Neural crest cell (in vitro differentiated cells): ENCODE data around the gene MAML3. TPM values are rescaled to one million over a fixed set of nuclear protein-coding genes. Genes with fewer than 3 reads are reported as not detected.

Experiments used
- DNase-seq: peaks from one replicate; pipeline ENCODE4 v3.0.0; 2021; ENCODE audit warnings: low read depth, mixed read lengths, low spot score
- H3K27ac Mint-ChIP-seq: one replicate; pipeline ENCODE4 v1.8.0; 2021; ENCODE audit warnings: mild to moderate bottlenecking, mixed read lengths; ENCODE audit not compliant: unreplicated experiment
- H3K27me3 Mint-ChIP-seq: 2 replicates; pipeline ENCODE4 v1.8.0; 2021; ENCODE audit warnings: low read depth, mild to moderate bottlenecking, mixed read lengths
- H3K36me3 Mint-ChIP-seq: 2 replicates; pipeline ENCODE4 v1.8.0; 2021; ENCODE audit warnings: low read depth, mild to moderate bottlenecking, mixed read lengths
- H3K4me1 Mint-ChIP-seq: 2 replicates; pipeline ENCODE4 v1.8.0; 2021; ENCODE audit warnings: mixed read lengths
- H3K4me3 Mint-ChIP-seq: one replicate; pipeline ENCODE4 v1.8.0; 2021; ENCODE audit warnings: mild to moderate bottlenecking, mixed read lengths
- H3K9me3 Mint-ChIP-seq: 2 replicates; pipeline ENCODE4 v1.8.0; 2021; ENCODE audit warnings: mixed read lengths
- total RNA-seq: library from RNA; stranded (reverse); gene quantifications from 2 replicates; pipeline ENCODE4 v1.2.1, GENCODE V29; 2021
- TF ChIP-seq, protein P1 (sequence below): fragments of 200-600 bp; sonication (generic); conservative IDR thresholded peaks from 2 replicates; pipeline ENCODE4 v1.5.0; 2021; ENCODE audit warnings: antibody characterized with exemption, mild to moderate bottlenecking

Gene MAML3
- total RNA-seq, 1 donor from 2014 or later: 21.8 TPM

DNA sequence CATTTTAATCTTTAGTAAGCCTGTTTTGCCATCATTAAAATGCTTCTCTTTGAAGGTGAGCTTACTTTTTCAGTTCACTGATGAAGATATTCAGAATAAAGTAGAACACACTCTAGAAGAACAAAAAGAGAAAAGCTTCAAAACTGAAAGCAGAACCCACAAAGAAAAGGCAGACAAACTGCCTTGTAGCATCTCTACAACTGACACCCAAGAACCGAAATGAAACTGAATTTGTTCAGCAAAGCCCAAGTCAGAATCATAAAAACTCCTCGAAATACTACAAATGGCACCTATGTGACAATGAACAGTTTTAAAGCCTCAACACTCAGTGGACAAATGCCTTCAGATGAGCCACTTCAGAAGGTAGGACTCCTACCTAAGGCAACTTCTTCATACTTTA lies 83.6 kb downstream of the MAML3 start:
- Mint-ChIP-seq H3K4me3 (no peak overlapping the region), H3K9me3 (no peaks in the 10 kb centered on the region), H3K27me3 (no peaks in the 10 kb centered on the region), H3K4me1 (peaks cover 41% of the 10 kb centered on the region), H3K27ac (no peak overlapping the region), H3K36me3 (peaks cover 3% of the 10 kb centered on the region)
- DNase-seq: no peak
- TF ChIP-seq, protein P1, sequence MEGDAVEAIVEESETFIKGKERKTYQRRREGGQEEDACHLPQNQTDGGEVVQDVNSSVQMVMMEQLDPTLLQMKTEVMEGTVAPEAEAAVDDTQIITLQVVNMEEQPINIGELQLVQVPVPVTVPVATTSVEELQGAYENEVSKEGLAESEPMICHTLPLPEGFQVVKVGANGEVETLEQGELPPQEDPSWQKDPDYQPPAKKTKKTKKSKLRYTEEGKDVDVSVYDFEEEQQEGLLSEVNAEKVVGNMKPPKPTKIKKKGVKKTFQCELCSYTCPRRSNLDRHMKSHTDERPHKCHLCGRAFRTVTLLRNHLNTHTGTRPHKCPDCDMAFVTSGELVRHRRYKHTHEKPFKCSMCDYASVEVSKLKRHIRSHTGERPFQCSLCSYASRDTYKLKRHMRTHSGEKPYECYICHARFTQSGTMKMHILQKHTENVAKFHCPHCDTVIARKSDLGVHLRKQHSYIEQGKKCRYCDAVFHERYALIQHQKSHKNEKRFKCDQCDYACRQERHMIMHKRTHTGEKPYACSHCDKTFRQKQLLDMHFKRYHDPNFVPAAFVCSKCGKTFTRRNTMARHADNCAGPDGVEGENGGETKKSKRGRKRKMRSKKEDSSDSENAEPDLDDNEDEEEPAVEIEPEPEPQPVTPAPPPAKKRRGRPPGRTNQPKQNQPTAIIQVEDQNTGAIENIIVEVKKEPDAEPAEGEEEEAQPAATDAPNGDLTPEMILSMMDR: no peak

DNA sequence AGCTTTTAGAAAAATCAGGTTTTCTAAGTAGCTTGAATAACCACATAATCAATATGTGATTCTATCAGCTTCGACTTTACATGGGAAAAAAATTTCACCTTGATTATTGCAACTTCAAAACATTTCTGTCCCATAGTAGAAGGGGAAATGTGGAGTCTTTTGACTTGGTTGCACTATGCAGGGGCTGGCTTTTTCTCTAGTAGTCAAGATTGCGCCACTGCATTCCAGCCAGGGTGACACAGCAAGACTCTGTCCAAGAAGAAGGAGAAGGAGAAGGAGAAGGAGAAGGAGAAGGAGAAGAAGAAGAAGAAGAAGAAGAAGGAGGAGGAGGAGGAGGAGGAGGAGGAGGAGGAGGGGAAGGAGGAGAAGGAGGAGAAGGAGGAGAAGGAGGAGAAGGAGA lies 84.9 kb downstream of the MAML3 start:
- Mint-ChIP-seq H3K4me3 (no peak overlapping the region), H3K4me1 (peaks cover 41% of the 10 kb centered on the region)

DNA sequence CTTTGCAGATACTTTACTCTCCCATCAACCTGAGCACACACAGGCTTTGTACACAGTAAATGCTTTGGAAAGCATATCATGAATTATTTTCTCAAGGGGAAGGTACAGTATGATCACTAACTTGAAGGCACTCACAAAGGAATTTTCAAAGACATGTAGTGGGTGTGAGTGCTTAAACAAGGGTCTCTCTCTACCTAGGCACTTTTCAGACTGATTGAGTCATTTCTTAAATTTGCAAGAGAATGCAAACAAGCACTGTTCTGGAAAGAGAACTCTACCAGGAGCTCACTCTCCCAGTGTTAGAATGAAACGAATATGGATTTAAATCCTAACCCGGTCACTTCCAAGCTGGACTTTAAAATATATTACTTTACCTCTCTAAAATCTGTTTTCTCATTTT lies 85.7 kb downstream of the MAML3 start:
- Mint-ChIP-seq H3K9me3 (no peaks in the 10 kb centered on the region), H3K27me3 (no peaks in the 10 kb centered on the region), H3K27ac (no peak overlapping the region), H3K4me3 (no peak overlapping the region), H3K36me3 (peaks cover 3% of the 10 kb centered on the region), H3K4me1 (peaks cover 38% of the 10 kb centered on the region)
- DNase-seq: no peak
- TF ChIP-seq, protein P1: no peak

More for the DNA sequence above, 84.9 kb downstream of the MAML3 start:
- H3K27ac Mint-ChIP-seq: no peak overlapping the region
- no peaks in the 10 kb centered on the region for H3K9me3 Mint-ChIP-seq
- H3K36me3 Mint-ChIP-seq: peaks cover 3% of the 10 kb centered on the region
- TF ChIP-seq, protein P1: no peak
- no peaks in the 10 kb centered on the region for H3K27me3 Mint-ChIP-seq
- no peak for DNase-seq

DNA sequence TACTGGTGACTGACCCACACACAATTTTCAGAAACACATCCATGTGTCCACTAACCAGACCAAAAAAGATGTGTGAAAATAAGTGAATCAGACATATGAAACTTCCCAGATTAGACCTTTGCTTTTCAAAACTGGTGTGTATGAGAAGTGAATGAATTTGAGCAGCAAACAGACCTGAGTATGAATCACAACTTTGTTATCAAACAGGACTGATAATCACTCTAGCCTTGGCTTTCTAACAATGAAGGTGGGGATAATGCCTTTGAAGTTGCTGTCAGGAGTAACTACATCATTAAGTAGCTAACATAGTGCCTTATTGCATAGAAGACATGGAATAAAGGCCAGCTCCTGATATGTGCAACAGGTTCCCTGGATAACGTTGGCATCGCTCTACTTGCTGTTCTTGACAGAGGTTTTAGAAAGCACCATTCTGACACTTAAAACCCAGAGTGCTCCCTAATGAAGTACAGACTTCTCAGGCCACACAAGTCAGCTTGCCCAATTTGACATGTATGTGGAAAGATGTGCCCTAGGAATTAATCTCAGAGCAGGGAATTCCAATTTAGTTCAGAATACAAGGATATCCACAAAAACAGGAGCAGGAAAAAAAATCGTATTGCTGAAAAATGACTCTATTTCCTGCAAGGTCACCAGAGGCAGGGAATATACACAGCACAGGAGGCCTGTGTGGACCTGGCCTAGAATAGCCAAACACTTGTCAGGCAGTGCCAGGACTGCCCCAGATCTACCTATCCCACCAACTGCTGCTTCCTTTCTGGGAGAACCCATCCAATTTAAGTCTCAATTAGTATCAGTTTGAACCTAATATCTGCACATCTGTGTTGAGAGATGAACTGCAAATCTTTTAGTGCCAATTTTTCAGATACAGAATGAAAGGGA lies 87.7 kb downstream of the MAML3 start:
- Mint-ChIP-seq H3K27ac (no peak overlapping the region), H3K36me3 (peaks cover 3% of the 10 kb centered on the region), H3K4me3 (no peak overlapping the region), H3K27me3 (no peaks in the 10 kb centered on the region), H3K4me1 (peaks cover 30% of the 10 kb centered on the region), H3K9me3 (no peaks in the 10 kb centered on the region)
- TF ChIP-seq, protein P1: no peak
- no peak for DNase-seq

DNA sequence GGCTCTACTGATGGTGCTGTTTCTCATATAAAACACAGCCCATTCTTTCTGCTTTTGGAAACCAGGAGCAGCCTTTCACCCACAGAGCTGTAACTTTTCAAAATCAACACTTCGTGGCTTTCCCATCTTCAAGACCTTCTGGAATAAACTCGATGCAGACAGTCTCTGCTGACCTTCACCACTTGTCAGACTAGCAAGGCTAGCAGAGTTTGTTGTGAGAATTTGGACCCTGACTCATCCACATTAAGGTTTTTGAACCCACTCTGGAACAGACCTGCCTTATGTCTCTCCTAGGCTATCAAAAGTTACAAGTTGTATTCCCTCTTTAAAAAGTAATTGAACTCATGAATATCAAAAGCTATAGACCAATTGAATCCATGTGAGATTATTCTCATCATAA lies 88.6 kb downstream of the MAML3 start:
- H3K27me3 Mint-ChIP-seq: no peaks in the 10 kb centered on the region
- H3K27ac Mint-ChIP-seq: no peak overlapping the region
- no peak for DNase-seq
- no peaks in the 10 kb centered on the region for H3K36me3 Mint-ChIP-seq
- H3K4me3 Mint-ChIP-seq: no peak overlapping the region
- TF ChIP-seq, protein P1: no peak
- no peaks in the 10 kb centered on the region for H3K9me3 Mint-ChIP-seq
- peaks cover 27% of the 10 kb centered on the region for H3K4me1 Mint-ChIP-seq
